Measurements from ENCODE around the gene FGF14.

DNA sequence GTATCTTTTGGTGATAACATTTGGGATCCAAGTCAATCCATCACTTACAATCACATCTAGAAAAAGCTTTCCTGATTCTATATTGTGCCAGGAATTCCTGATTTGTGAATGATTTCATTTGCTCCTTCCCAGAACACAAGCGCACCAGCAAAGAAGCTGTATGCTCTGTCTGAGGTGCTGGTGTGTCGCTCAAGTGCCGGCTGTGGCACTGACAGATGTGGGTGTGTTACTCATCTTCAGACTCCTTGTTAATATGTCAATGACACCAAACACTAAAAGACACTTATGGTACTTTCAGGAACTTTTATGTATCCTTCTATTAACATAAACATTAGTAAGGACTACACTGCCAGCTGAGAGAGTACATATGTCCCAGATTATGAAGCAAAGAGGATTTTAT lies 520.3 kb downstream of the FGF14 start:
- TF ChIP-seq CTCF (conservative IDR thresholded peaks at IDR 0.05; ENCODE audit: low read depth, low read length) (no peak), BHLHE40 (IDR thresholded peaks at IDR 0.05; ENCODE audit: low read depth, low read length) (no peak), USF2 (IDR thresholded peaks at IDR 0.05; ENCODE audit: low read depth, low read length) (no peak), SMC3 (IDR thresholded peaks at IDR 0.05; ENCODE audit: low read depth, low read length) (no peak), POLR2A (IDR thresholded peaks at IDR 0.05; ENCODE audit: low read depth, low read length) (no peak), RAD21 (IDR thresholded peaks at IDR 0.05; ENCODE audit: low read length) (no peak), MAFK (IDR thresholded peaks at IDR 0.05; ENCODE audit: low read depth, low read length) (no peak), MXI1 (IDR thresholded peaks at IDR 0.05; ENCODE audit: borderline replicate concordance, low read depth, low read length) (no peak), FOS (IDR thresholded peaks at IDR 0.05; ENCODE audit: low read depth, low read length) (no peak), CEBPB (IDR thresholded peaks at IDR 0.05; ENCODE audit: low read depth, low read length) (no peak), RCOR1 (IDR thresholded peaks at IDR 0.05; ENCODE audit: insufficient replicate concordance, low read length) (no peak), MAZ (IDR thresholded peaks at IDR 0.05; ENCODE audit: borderline replicate concordance, low read depth, low read length) (no peak)
- TF ChIP-seq, protein P1, sequence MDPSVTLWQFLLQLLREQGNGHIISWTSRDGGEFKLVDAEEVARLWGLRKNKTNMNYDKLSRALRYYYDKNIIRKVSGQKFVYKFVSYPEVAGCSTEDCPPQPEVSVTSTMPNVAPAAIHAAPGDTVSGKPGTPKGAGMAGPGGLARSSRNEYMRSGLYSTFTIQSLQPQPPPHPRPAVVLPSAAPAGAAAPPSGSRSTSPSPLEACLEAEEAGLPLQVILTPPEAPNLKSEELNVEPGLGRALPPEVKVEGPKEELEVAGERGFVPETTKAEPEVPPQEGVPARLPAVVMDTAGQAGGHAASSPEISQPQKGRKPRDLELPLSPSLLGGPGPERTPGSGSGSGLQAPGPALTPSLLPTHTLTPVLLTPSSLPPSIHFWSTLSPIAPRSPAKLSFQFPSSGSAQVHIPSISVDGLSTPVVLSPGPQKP (IDR thresholded peaks at IDR 0.05; ENCODE audit: borderline replicate concordance, low read depth, low read length): no peak

Measured in IMR-90 (cell line).